GM12878 (cell line): ENCODE measurements around the gene MYBBP1A.

Experiments
- IKZF2 ChIP-seq, 2 experiments: fragments of 450-650 bp; IDR thresholded peaks; 2 replicates each; pipeline ENCODE4 v1.6.1; 2017; ENCODE audit warnings: mild to moderate bottlenecking in 2 of 2, moderate library complexity in 2 of 2
- MAX ChIP-seq: IDR thresholded peaks from 2 replicates; pipeline ENCODE4 v1.6.1; 2012; ENCODE audit warnings: low read depth, low read length, improper control_type of control experiment
- POLR2A ChIP-seq: IDR thresholded peaks from 2 replicates; pipeline ENCODE4 v1.6.1; 2011; ENCODE audit warnings: low read depth, mild to moderate bottlenecking, low read length
- POLR2AphosphoS5 ChIP-seq: IDR thresholded peaks from 2 replicates; pipeline ENCODE4 v1.6.1; 2011; ENCODE audit warnings: mild to moderate bottlenecking, low read length, inconsistent platforms
- RAD21 ChIP-seq: IDR thresholded peaks from 2 replicates; pipeline ENCODE4 v1.6.1; 2011; ENCODE audit warnings: mild to moderate bottlenecking, low read depth, low read length, moderate library complexity; ENCODE audit not compliant: insufficient read depth
- SMC3 ChIP-seq: IDR thresholded peaks from 2 replicates; pipeline ENCODE4 v1.6.1; 2011; ENCODE audit warnings: low read length, improper control_type of control experiment, borderline replicate concordance
- SUPT20H ChIP-seq: IDR thresholded peaks from 2 replicates; pipeline ENCODE4 v1.6.1; 2011; ENCODE audit warnings: low read depth, mild to moderate bottlenecking, low read length, moderate library complexity, borderline replicate concordance; ENCODE audit not compliant: control insufficient read depth
- TF ChIP-seq, protein P1 (sequence below), 3 experiments: IDR thresholded peaks in 2 of 3; conservative IDR thresholded peaks in 1 of 3; 2 replicates each; pipeline ENCODE4 v1.5.1; 2011; ENCODE audit warnings: low read depth in 3 of 3, low read length in 3 of 3, mild to moderate bottlenecking in 3 of 3, control low read depth in 2 of 3, moderate library complexity in 2 of 3, inconsistent platforms in 1 of 3, mixed read lengths in 1 of 3; ENCODE audit not compliant: control insufficient read depth in 2 of 3, insufficient read depth in 1 of 3; ENCODE audit errors: extremely low read depth in 1 of 3
- TF ChIP-seq, protein P2 (sequence below): IDR thresholded peaks from 2 replicates; pipeline ENCODE4 v1.6.1; 2011; ENCODE audit warnings: mild to moderate bottlenecking, low read depth, low read length, moderate library complexity; ENCODE audit not compliant: insufficient replicate concordance
- TF ChIP-seq, protein P3 (sequence below): IDR thresholded peaks from 2 replicates; pipeline ENCODE4 v1.6.1; 2012; ENCODE audit warnings: low read depth, low read length, improper control_type of control experiment

DNA sequence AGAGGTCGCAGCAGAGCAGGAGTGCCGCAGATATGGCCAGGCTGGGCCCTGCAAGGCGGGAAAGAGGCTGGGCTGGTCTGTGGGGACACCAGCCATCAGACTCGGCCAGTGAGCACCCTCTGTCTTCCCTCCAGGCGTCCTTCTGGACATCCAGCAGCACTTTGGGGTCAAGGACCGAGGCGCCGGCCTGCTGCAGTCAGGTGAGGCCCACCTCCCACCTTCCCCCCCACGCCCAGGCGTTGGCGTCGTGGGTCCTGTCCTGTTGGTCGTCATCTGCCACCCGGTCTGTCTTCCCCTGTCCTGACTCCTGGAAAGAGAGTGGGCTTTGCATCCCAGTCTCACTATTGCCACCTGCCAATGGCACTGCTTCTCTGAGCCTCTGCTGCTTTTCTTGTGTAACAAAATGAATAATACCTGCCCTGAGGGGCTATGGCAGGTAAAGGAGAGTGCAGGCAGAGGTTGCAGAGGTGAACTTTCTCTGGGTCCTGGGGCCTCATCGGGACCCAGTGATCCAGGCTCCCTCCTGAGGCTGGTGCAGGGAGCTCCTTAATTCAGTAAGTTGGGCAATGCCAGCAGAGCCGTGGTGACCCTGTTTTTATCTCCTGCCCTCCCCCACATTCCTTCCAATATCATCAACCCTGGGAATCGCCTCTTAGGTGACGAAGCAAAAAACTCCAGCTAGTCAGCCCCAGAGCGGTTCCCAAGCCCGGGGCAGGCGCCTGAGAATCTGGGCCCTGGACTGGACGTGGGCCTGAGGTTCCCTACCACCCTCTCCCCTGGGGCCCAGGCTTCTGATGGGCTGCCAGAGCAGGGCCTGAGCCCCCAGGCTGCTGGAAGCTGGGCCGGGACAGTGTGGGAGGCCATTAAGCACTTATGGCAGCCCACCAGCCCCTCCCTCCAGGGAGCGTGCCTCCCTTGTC lies 41.8 kb downstream of the MYBBP1A start:
- TF ChIP-seq RAD21 (no peak), MAX (no peak), SUPT20H (no peak), POLR2A (no peak), IKZF2 (IDR thresholded peaks at IDR 0.05) (no peak), POLR2AphosphoS5 (no peak), SMC3 (no peak)
- TF ChIP-seq, protein P1, sequence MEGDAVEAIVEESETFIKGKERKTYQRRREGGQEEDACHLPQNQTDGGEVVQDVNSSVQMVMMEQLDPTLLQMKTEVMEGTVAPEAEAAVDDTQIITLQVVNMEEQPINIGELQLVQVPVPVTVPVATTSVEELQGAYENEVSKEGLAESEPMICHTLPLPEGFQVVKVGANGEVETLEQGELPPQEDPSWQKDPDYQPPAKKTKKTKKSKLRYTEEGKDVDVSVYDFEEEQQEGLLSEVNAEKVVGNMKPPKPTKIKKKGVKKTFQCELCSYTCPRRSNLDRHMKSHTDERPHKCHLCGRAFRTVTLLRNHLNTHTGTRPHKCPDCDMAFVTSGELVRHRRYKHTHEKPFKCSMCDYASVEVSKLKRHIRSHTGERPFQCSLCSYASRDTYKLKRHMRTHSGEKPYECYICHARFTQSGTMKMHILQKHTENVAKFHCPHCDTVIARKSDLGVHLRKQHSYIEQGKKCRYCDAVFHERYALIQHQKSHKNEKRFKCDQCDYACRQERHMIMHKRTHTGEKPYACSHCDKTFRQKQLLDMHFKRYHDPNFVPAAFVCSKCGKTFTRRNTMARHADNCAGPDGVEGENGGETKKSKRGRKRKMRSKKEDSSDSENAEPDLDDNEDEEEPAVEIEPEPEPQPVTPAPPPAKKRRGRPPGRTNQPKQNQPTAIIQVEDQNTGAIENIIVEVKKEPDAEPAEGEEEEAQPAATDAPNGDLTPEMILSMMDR (IDR thresholded peaks at IDR 0.05 in 2 of 3, conservative IDR thresholded peaks at IDR 0.05 in 1 of 3; ENCODE audit: control insufficient read depth in 2 of 3, extremely low read depth in 1 of 3, insufficient read depth in 1 of 3, low read depth in 3 of 3, low read length in 3 of 3) = no peak
- TF ChIP-seq, protein P2, sequence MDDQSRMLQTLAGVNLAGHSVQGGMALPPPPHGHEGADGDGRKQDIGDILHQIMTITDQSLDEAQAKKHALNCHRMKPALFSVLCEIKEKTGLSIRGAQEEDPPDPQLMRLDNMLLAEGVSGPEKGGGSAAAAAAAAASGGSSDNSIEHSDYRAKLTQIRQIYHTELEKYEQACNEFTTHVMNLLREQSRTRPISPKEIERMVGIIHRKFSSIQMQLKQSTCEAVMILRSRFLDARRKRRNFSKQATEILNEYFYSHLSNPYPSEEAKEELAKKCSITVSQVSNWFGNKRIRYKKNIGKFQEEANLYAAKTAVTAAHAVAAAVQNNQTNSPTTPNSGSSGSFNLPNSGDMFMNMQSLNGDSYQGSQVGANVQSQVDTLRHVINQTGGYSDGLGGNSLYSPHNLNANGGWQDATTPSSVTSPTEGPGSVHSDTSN = no peak
- TF ChIP-seq, protein P3, sequence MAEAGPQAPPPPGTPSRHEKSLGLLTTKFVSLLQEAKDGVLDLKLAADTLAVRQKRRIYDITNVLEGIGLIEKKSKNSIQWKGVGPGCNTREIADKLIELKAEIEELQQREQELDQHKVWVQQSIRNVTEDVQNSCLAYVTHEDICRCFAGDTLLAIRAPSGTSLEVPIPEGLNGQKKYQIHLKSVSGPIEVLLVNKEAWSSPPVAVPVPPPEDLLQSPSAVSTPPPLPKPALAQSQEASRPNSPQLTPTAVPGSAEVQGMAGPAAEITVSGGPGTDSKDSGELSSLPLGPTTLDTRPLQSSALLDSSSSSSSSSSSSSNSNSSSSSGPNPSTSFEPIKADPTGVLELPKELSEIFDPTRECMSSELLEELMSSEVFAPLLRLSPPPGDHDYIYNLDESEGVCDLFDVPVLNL = no peak
